Fibroblast of mammary gland (primary cell): ENCODE data around the gene IFNAR1.

Experiments
- DNase-seq: peaks from one replicate; pipeline ENCODE4 v3.0.0-alpha.2; 2010; ENCODE audit warnings: low read depth
- H3K4me3 ChIP-seq: 2 replicates; pipeline ENCODE4 v1.5.1; 2011; ENCODE audit warnings: low read depth, mild to moderate bottlenecking, low read length, moderate library complexity; ENCODE audit not compliant: control insufficient read depth
- CTCF ChIP-seq: conservative IDR thresholded peaks from 2 replicates; pipeline ENCODE4 v1.5.1; 2011; ENCODE audit warnings: low read depth, low read length, inconsistent platforms; ENCODE audit not compliant: control insufficient read depth, insufficient read depth

Gene IFNAR1

DNA sequence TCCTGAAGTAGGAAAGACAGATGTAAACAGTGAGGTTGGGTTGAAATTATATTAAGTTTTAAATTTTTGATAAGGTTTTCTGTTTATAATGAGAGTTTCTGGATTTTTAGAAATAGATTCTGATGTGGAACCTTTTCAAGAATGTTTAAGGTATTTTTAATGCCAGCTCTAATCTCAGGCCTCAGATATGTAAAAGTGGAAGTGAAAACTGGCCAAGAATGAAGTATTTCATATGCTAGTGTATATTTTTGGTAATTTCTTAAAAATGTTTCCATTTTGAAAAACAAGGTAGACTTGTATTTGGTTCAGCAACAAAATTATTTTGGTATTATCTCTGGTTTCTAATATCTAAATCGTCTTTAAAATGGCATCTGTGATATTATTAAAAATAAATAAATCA lies 14.4 kb downstream of the IFNAR1 start:
- no peak for DNase-seq
- no peak overlapping the region for H3K4me3 ChIP-seq
- TF ChIP-seq CTCF = no peak

- no peak for TF ChIP-seq CTCF
- H3K4me3 ChIP-seq = no peak overlapping the region
- no peak for DNase-seq
Measured at GRCh38 chr21:33339918-33340317, 15.1 kb downstream of the IFNAR1 start.

DNA sequence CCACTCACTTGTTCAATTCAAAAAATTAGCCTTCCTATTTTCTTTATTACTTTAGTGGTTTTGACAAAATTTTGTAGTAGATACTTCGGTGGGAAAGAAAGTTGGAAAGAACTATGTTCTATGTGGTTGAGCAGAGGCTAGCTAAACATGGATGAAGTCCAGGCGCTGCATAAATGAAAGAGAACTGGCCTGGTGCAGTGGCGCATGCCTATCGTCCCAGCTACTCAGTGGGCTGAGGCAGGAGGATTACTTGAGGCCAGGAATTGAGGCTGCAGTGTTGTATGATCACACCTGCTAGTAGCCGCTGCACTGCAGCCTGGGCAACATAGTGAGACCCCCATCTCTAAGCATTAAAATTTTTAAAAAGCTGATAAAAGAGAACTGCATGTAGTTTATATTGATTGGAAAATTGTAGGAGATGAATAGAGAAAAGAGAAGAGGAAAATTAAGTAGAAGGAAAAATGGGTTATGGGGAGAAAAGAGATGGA lies 21.0 kb downstream of the IFNAR1 start:
- DNase-seq = no peak
- TF ChIP-seq CTCF = no peak
- no peak overlapping the region for H3K4me3 ChIP-seq

GRCh38 chr21:33348706-33349105 lies 23.9 kb downstream of the IFNAR1 start:
- DNase-seq = no peak
- no peak for TF ChIP-seq CTCF
- H3K4me3 ChIP-seq = no peak overlapping the region

DNA sequence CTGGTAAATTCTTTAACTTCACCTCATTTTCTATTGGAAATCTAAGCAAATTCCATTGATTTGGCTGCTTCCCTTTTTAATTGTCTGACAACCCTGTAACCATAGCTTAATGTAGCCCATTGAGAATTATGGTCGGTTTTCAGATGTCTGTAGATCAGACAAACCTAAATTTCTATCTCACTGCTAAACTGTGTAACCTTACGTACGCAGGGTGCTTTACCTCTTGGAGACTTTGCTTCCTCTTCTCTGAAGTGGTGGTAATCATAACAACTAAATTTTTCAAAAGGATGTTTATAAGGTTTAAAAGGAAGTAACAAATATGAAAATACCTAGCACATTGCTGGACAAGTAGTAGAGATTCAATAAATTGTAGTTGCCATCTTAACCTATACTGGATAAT lies 25.9 kb downstream of the IFNAR1 start:
- H3K4me3 ChIP-seq = no peak overlapping the region
- no peak for DNase-seq
- TF ChIP-seq CTCF = no peak

DNA sequence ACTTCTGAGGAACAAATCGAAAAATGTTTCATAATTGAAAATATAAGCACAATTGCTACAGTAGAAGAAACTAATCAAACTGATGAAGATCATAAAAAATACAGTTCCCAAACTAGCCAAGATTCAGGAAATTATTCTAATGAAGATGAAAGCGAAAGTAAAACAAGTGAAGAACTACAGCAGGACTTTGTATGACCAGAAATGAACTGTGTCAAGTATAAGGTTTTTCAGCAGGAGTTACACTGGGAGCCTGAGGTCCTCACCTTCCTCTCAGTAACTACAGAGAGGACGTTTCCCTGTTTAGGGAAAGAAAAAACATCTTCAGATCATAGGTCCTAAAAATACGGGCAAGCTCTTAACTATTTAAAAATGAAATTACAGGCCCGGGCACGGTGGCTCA lies 30.6 kb downstream of the IFNAR1 start:
- H3K4me3 ChIP-seq = no peak overlapping the region
- TF ChIP-seq CTCF = no peak
- no peak for DNase-seq

- no peak overlapping the region for H3K4me3 ChIP-seq
- no peak for DNase-seq
- no peak for TF ChIP-seq CTCF
Measured at GRCh38 chr21:33355996-33356395, 31.2 kb downstream of the IFNAR1 start.
